G401 (cell line): ENCODE measurements around the gene OR51F2. TPM values are rescaled to one million over a fixed set of nuclear protein-coding genes. Genes with fewer than 3 reads are reported as not detected.
"Not testable (repeated sequence)": the region's sequence is repeated elsewhere in the genome, so short reads cannot be mapped to it uniquely, and the experiment has no call there.

Experiments used
- DNase-seq: peaks from one replicate; pipeline ENCODE4 v3.0.0-alpha.2; 2015; ENCODE audit warnings: low spot score
- in situ Hi-C: cut with HindIII; loops from 2 replicates; pipeline ENCODE4 v1.10.0; 2016; ENCODE audit warnings: low sequenced_read_pairs, mixed read lengths
- total RNA-seq: library from RNA; depleted of rRNA; stranded (reverse); fragments of >200 nt; shearing (Covaris generic); gene quantifications from 2 replicates; pipeline ENCODE4 v1.2.3, GENCODE V29; 2014; rRNA removed

OR51F2 gene
- total RNA-seq = not detected in 2 replicates

- in situ Hi-C loops = no loop called here
Observed at GRCh38 chr11:4821021-4821420, at the start of gene OR51F2. TSS of gene OR51F2 (plus strand) at chr11:4821321. CDS start at chr11:4821422, 101 bp downstream.

GRCh38 chr11:4782454-4782853, 38.7 kb upstream of the OR51F2 start:
- in situ Hi-C loops = no loop called here
- DNase-seq = no peak

More at GRCh38 chr11:4821021-4821420, at the start of gene OR51F2:
- DNase-seq = no peak

- in situ Hi-C loops = no loop called here
- no peak for DNase-seq
Observed at GRCh38 chr11:4797206-4797605, 23.9 kb upstream of the OR51F2 start.

DNA sequence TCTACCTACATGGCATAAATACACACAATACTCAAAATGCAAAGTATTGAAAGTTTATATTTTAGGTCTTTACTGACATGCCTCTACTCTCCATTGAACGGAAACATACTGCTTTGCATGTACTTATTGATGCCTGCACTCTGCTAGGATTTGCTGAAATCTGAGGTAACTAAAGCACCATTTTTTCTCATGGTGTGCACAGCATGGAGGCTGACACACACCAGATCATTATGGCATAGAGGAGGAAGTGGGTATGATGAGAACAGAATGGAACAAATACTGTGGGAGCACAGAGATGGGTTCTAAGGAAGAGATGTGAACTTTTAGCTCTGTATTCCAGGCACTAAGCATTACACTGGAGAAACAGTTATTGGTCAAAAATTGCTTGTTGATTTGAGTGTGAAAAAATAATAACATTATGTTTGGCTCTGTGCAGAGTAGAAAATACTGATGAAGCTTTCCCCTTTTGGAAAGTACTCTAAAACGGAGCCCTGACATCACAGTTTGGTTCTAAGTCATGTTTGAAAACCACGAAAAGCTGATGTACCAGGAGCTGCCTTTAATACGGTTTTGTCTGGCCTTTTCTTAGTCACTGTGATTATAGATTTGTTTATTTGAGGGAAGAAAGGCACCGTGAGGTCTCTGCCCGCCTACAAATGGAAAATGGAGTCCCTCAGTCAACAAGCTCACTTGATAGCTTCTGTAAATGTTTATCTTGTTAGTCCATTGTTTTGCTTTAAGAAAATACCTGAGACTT, 22.5 kb upstream of the OR51F2 start:
- in situ Hi-C loops = no loop called here

GRCh38 chr11:4801316-4801715, 19.8 kb upstream of the OR51F2 start:
- in situ Hi-C loops, DNase-seq: not testable (repeated sequence)

More for the DNA sequence above, 22.5 kb upstream of the OR51F2 start:
- no peak for DNase-seq

GRCh38 chr11:4804280-4804679, 16.8 kb upstream of the OR51F2 start, which contains the start of gene OR52R1:
TSS of gene OR52R1 (minus strand) at chr11:4804380. CDS start at chr11:4804380, 0 bp downstream.
- DNase-seq = no peak
- in situ Hi-C loops = no loop called here

GRCh38 chr11:4808476-4808875, 12.6 kb upstream of the OR51F2 start:
- no peak for DNase-seq
- in situ Hi-C loops = no loop called here

GRCh38 chr11:4809246-4809645, 11.9 kb upstream of the OR51F2 start:
- in situ Hi-C loops = no loop called here
- no peak for DNase-seq

DNA sequence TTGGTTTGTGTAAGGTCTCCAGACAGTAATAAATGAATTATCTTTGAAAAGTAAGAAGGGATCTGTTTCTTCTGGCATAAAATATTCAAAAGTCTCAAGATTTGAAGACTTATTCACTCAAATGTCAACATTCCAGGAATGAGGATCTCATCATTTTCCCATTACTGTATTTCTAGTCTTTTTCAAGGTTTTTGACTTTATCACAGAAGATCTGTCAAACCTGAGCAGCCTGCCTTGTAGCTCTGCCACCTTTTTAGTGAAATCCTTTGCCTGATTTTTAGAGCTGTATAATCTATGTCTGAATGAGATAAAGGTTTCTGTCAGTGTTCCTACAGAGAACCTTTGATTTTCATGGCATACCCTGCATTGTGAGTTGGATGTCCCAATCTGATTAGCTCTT, 4.0 kb downstream of the OR51F2 start:
- in situ Hi-C loops = no loop called here
- no peak for DNase-seq

GRCh38 chr11:4826425-4826824, 5.3 kb downstream of the OR51F2 start:
- DNase-seq = no peak
- in situ Hi-C loops = no loop called here

DNA sequence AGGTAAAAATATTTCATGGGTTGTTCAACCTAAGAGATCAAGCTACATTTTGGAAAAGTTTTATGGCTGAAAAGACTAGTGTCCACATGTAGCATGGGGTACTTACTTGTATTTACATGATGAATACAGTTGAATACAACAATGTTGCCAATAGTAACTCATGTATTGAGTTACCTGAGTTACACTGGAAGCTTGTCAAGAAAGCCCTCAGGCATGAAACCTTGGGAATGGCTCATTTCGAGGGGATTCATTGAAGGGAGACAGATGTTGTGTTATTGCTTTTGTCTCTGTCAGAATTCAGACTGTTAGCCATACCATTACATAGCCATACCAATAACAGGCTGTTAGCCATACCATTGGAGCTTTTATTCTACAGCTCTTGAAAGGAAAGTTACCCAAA, 9.2 kb downstream of the OR51F2 start:
- in situ Hi-C loops = no loop called here

DNA sequence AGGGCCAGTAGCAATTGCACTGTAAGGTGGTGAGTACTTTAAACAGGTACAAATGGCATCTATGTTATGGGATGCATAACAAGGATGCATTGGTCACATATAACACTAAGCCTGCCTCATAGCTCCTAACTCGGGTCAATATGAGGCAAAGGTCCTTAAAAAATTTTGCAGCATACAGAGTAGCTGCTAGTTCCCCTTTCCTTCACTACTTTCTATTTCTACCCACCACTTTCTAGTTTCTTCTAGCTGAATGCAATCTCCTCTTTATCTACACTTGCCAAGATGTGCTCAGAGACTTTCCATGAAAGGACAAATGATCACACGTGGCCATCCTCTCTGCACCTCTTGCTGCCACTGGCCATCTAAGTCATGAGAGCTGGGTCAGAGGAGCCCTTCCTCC, 9.8 kb downstream of the OR51F2 start:
- no peak for DNase-seq
- in situ Hi-C loops = no loop called here

More for the DNA sequence above, 9.2 kb downstream of the OR51F2 start:
- DNase-seq = no peak

GRCh38 chr11:4839851-4840549, 18.9 kb downstream of the OR51F2 start:
- in situ Hi-C loops = no loop called here
- DNase-seq = no peak

DNA sequence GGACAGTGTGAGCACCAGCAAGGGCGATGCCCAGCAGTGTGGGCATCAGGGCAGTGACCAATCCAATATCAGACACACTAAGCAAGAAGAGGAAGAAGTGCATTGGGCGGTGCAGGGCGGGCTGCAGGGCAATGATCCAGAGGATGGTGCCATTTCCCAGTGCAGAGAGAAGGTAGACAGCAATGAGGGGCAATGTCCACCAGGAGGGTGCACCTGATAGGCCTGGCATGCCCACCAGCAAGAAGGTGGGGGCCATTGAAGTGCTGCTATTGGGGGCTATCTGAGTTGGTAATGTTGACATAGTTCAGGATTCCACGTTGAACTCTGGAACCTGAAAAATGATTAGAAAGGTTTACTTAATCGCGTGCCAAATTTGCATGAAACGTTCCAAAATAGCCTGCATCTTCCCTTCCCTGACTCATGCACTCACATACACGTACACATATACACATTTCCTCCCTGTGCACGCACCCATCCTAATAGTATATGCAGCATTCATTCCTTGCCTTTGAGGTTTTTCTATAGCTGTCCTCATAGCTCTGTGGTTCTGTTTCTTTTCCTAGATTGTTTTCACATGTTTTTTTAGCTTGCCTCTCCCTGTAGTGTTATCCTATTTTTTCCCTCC, 27.9 kb downstream of the OR51F2 start, which contains the start of gene OR51S1:
TSS of gene OR51S1 (minus strand) at position 301 of the 625 bp plus-strand sequence. CDS start at position 301, 0 bp downstream.
- in situ Hi-C loops = no loop called here
- DNase-seq = no peak

- in situ Hi-C loops = no loop called here
- DNase-seq = no peak
Observed at GRCh38 chr11:4851033-4851432, 29.9 kb downstream of the OR51F2 start.

DNA sequence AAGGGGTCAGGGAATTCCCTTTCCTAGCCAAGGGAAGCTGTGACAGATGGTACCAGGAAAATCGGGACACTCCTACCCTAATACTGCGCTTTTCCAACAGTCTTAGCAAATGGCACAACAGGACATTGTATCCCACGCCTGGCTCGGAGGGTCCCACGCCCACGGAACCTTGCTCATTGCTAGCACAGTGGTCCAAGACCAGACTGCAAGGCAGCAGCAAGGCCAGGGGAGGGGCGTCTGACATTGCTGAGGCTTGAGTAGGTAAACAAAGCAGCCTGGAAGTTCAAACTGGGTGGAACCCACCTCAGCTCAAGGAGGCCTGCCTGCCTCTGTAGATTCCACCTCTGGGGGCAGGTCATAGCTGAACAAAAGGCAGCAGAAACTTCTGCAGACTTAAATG, 33.2 kb downstream of the OR51F2 start:
- in situ Hi-C loops, DNase-seq: not testable (repeated sequence)

GRCh38 chr11:4862447-4863236, 41.5 kb downstream of the OR51F2 start:
- DNase-seq = no peak
- in situ Hi-C loops = no loop called here

- in situ Hi-C loops = no loop called here
- no peak for DNase-seq
Observed at GRCh38 chr11:4863876-4864275, 42.8 kb downstream of the OR51F2 start.

DNA sequence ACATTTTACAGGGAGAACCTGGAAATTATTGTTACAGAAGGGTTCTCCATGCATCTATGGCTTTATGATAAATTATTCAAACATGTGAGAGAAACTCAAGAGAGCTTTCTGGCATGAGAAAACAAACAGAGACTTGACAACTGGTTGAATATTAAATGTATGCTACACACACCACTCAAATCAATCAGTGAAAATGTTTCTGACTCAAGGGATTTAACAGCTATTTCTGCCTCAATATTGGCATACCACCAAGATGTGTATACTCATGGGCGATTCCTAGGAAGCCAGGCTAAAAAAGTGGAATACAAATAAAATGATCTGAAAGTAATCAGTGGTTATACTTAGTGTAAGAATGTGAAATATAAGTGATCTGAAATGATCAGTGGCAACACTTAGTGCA, 44.7 kb downstream of the OR51F2 start:
- in situ Hi-C loops = no loop called here
- no peak for DNase-seq
